Mesenchymal stem cell (in vitro differentiated cells and primary cell): ENCODE measurements around the gene PLG.

Experiments
- DNase-seq: peaks from one replicate; pipeline ENCODE4 v3.0.0-alpha.2; 2013
- H2AFZ ChIP-seq: one replicate; pipeline ENCODE4 v1.6.1; 2013; ENCODE audit warnings: low read depth, mild to moderate bottlenecking, control low read depth, inconsistent platforms, low read length, moderate library complexity
- H2AK5ac ChIP-seq: 2 replicates; pipeline ENCODE4 v1.6.1; 2013; ENCODE audit warnings: low read length, moderate library complexity, mild to moderate bottlenecking, inconsistent platforms; ENCODE audit not compliant: severe bottlenecking
- H2BK120ac ChIP-seq: one replicate; pipeline ENCODE4 v1.6.1; 2013; ENCODE audit warnings: low read depth, mild to moderate bottlenecking, inconsistent platforms, low read length, moderate library complexity
- H2BK12ac ChIP-seq, 2 experiments: one replicate each; pipeline ENCODE4 v1.6.1; 2013; ENCODE audit warnings: inconsistent platforms in 2 of 2, low read length in 2 of 2, mild to moderate bottlenecking in 2 of 2, moderate library complexity in 2 of 2, control low read depth in 1 of 2
- H2BK15ac ChIP-seq: one replicate; pipeline ENCODE4 v1.6.1; 2013; ENCODE audit warnings: mild to moderate bottlenecking, low read depth, inconsistent platforms; ENCODE audit not compliant: poor library complexity, severe bottlenecking
- H2BK5ac ChIP-seq: 2 replicates; pipeline ENCODE4 v1.6.1; 2013; ENCODE audit warnings: low read depth, mild to moderate bottlenecking, low read length, control low read depth, inconsistent platforms; ENCODE audit not compliant: poor library complexity, severe bottlenecking
- H3K14ac ChIP-seq, 2 experiments: one replicate each; pipeline ENCODE4 v1.6.1; 2013; ENCODE audit warnings: inconsistent platforms in 2 of 2, low read length in 2 of 2, control low read depth in 1 of 2, mild to moderate bottlenecking in 1 of 2, moderate library complexity in 1 of 2
- H3K18ac ChIP-seq, 2 experiments: one replicate each; pipeline ENCODE4 v1.6.1; 2013; ENCODE audit warnings: inconsistent platforms in 2 of 2, low read length in 2 of 2, control low read depth in 1 of 2, low read depth in 1 of 2, mild to moderate bottlenecking in 1 of 2
- H3K23ac ChIP-seq, 2 experiments: one replicate each; pipeline ENCODE4 v1.6.1; 2013; ENCODE audit warnings: inconsistent platforms in 2 of 2, low read length in 2 of 2, mild to moderate bottlenecking in 2 of 2, moderate library complexity in 2 of 2, control low read depth in 1 of 2
- H3K27ac ChIP-seq: 2 replicates; pipeline ENCODE4 v1.5.1; 2013; ENCODE audit warnings: mild to moderate bottlenecking, moderate library complexity, low read length, control low read depth, inconsistent platforms; ENCODE audit not compliant: poor library complexity, severe bottlenecking
- H3K27me3 ChIP-seq, 2 experiments: 2 replicates each; pipeline versions ENCODE4 v1.6.1 to v1.7.0; 2013; ENCODE audit warnings: low read length in 2 of 2, mild to moderate bottlenecking in 2 of 2, moderate library complexity in 2 of 2, control low read depth in 1 of 2, inconsistent platforms in 1 of 2; ENCODE audit not compliant: control insufficient read depth in 1 of 2, insufficient read depth in 1 of 2
- H3K36me3 ChIP-seq, 2 experiments: 2 replicates each; pipeline versions ENCODE4 v1.6.1 to v1.7.0; 2013; ENCODE audit warnings: low read length in 2 of 2, control low read depth in 1 of 2, inconsistent platforms in 1 of 2, low read depth in 1 of 2, mild to moderate bottlenecking in 1 of 2; ENCODE audit not compliant: insufficient read depth in 2 of 2, control insufficient read depth in 1 of 2
- H3K4ac ChIP-seq, 2 experiments: one replicate each; pipeline ENCODE4 v1.6.1; 2013; ENCODE audit warnings: inconsistent platforms in 2 of 2, low read length in 2 of 2, mild to moderate bottlenecking in 2 of 2, moderate library complexity in 2 of 2, control low read depth in 1 of 2, low read depth in 1 of 2
- H3K4me1 ChIP-seq: 2 replicates; pipeline ENCODE4 v1.6.1; 2013; ENCODE audit warnings: low read depth, low read length, control low read depth; ENCODE audit not compliant: control insufficient read depth, insufficient read depth
- H3K4me2 ChIP-seq: 2 replicates; pipeline ENCODE4 v1.6.1; 2013; ENCODE audit warnings: low read length, mild to moderate bottlenecking, inconsistent platforms; ENCODE audit not compliant: poor library complexity, severe bottlenecking
- H3K4me3 ChIP-seq, 2 experiments: 2 replicates each; pipeline versions ENCODE4 v1.5.1 to v1.7.0; 2013; ENCODE audit warnings: low read length in 2 of 2, mild to moderate bottlenecking in 2 of 2, control low read depth in 1 of 2, low read depth in 1 of 2; ENCODE audit not compliant: insufficient read depth in 1 of 2
- H3K79me1 ChIP-seq: replicated peaks from 2 replicates; pipeline ENCODE4 v1.6.1; 2013; ENCODE audit warnings: mild to moderate bottlenecking, control low read depth, low read length, inconsistent platforms; ENCODE audit not compliant: poor library complexity, severe bottlenecking
- H3K9ac ChIP-seq: 2 replicates; pipeline ENCODE4 v1.7.0; 2013; ENCODE audit warnings: mild to moderate bottlenecking, low read length, moderate library complexity
- H3K9me3 ChIP-seq: 2 replicates; pipeline ENCODE4 v1.7.0; 2013; ENCODE audit warnings: mild to moderate bottlenecking, low read length; ENCODE audit not compliant: control insufficient read depth
- H4K8ac ChIP-seq: one replicate; pipeline ENCODE4 v1.6.1; 2013; ENCODE audit warnings: inconsistent platforms, mild to moderate bottlenecking, low read length, moderate library complexity
- H4K91ac ChIP-seq: one replicate; pipeline ENCODE4 v1.6.1; 2013; ENCODE audit warnings: mild to moderate bottlenecking, low read length, inconsistent platforms
- WGBS: methylation state at CpG from one replicate; pipeline ENCODE4 v1.1.7; 2013; ENCODE audit warnings: mixed read lengths; 5-methylcytosine and 5-hydroxymethylcytosine counted together

PLG gene

DNA sequence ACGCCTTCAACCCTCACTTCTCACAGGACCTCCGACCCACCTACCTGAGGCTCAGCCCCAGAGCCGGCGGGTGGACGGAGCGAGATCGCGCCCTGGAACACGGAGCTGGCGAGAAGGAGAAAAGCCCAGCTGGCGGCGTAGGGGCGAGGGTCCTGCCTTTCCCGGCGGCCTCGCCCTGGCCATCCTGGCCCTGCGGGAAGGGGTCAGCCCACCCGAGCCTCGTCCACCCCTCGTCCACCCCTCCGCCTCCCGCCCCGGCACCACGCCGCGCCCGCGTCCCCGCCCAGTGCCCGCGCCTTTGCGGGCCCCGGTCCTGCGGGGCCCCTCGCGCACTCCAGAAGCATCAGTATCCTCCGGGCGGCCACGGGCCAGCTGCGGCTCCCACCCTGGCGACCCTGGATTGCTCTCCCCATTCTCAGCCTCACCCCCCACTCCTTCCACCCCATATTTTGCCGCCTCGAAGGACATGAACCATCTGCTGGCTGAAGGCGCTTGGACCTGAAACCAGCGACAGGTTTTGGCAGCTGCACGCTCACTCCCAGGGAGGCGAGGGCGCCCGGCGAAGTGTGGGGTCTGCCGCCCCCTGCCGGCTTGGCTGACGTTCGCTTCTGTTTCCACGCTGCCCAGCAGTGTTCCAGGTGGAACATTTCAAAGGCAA, 65.1 kb downstream of the PLG start:
- H3K36me3 ChIP-seq, result no peaks in the 10 kb centered on the region
- WGBS, result under 1% methylated on average over 49 of the region's 55 CpGs
- no peak overlapping the region for H3K4ac ChIP-seq
- H2BK5ac ChIP-seq, result no peak overlapping the region
- no peak overlapping the region for H2BK12ac ChIP-seq
- no peak overlapping the region for H2BK15ac ChIP-seq
- H3K9ac ChIP-seq, result no peak overlapping the region
- H3K23ac ChIP-seq, result no peak overlapping the region
- DNase-seq, result peak; percentile 6
- peaks cover 7% of the 10 kb centered on the region for H3K4me1 ChIP-seq
- peak overlapping the region; percentile 47 to 73 for H3K4me3 ChIP-seq
- H3K4me2 ChIP-seq, result peak overlapping the region; percentile 67
- no peak overlapping the region for H4K8ac ChIP-seq
- no peak overlapping the region for H3K14ac ChIP-seq
- peaks cover 15 to 17% of the 10 kb centered on the region in 2 experiments for H3K27me3 ChIP-seq
- H2AK5ac ChIP-seq, result no peak overlapping the region
- H4K91ac ChIP-seq, result no peak overlapping the region
- H3K18ac ChIP-seq, result no peak overlapping the region
- H3K9me3 ChIP-seq, result peaks cover 8% of the 10 kb centered on the region
- no peaks in the 10 kb centered on the region for H3K79me1 ChIP-seq
- no peak overlapping the region for H3K27ac ChIP-seq
- H2AFZ ChIP-seq, result peak overlapping the region; percentile 67
- H2BK120ac ChIP-seq, result no peak overlapping the region

DNA sequence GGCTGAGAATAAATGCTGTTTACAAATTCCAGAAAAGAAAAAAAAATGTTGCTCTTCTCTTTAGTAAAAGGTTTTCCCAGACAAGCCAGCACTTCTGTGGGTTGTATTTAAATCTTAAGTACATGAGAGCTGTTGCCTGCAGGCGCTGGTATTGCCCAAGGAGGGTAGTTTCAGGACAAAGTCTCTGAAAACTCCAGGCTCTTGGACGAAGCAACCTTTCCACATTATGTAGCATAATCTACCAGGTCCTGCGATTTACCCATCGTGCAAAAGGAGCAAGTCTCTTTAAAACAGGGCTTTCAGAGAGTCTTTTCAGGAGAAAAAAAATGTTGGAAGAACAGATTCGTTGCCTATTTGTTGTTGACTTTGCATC, 65.6 kb downstream of the PLG start:
- Histone ChIP-seq H3K27me3 (peaks cover 15 to 17% of the 10 kb centered on the region in 2 experiments), H3K4me2 (peak overlapping the region; percentile 67), H3K79me1 (no peaks in the 10 kb centered on the region), H3K4me1 (peaks cover 7% of the 10 kb centered on the region), H3K18ac (no peak overlapping the region), H3K27ac (no peak overlapping the region), H2BK12ac (no peak overlapping the region), H4K8ac (no peak overlapping the region), H3K4me3 (peak overlapping the region in 1 of 2 experiments; percentile 73), H2BK5ac (no peak overlapping the region), H2AK5ac (no peak overlapping the region), H3K23ac (no peak overlapping the region), H3K4ac (no peak overlapping the region), H2BK15ac (no peak overlapping the region), H3K9me3 (peaks cover 3% of the 10 kb centered on the region), H3K9ac (no peak overlapping the region), H2BK120ac (no peak overlapping the region), H4K91ac (no peak overlapping the region), H3K14ac (no peak overlapping the region), H2AFZ (no peak overlapping the region), H3K36me3 (no peaks in the 10 kb centered on the region)
- WGBS, result 40% methylated on average over 5 of the region's 5 CpGs
- DNase-seq, result no peak

DNA sequence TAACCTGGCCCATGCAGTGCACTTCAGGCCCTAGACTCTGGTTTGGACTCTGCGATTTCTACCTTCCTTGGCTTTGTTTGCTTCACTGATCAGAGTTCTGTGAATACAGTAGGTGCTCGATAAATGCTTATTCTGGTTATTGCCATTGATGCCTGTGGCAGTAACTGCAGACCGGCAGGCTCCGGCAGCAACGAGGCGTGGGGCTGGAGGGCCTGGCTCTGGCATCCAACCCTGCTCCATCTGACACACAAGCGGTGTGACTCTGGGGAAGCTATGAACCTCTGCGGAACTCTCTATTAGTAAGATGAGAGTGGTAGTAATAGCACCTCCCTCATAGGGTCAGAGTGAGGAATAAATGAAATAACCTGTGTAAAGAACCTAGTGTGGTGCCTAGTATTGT, 66.1 kb downstream of the PLG start:
- no peak overlapping the region for H3K27ac ChIP-seq
- no peak overlapping the region for H2AFZ ChIP-seq
- no peaks in the 10 kb centered on the region for H3K79me1 ChIP-seq
- no peak overlapping the region for H2BK120ac ChIP-seq
- H3K14ac ChIP-seq, result no peak overlapping the region
- WGBS, result 85% methylated on average over 8 of the region's 8 CpGs
- no peak overlapping the region for H3K4ac ChIP-seq
- no peak for DNase-seq
- H3K23ac ChIP-seq, result no peak overlapping the region
- H3K4me3 ChIP-seq, result no peak overlapping the region
- no peaks in the 10 kb centered on the region for H3K9me3 ChIP-seq
- no peak overlapping the region for H2BK12ac ChIP-seq
- H4K8ac ChIP-seq, result no peak overlapping the region
- H2BK15ac ChIP-seq, result no peak overlapping the region
- H3K9ac ChIP-seq, result no peak overlapping the region
- no peak overlapping the region for H3K4me2 ChIP-seq
- H3K18ac ChIP-seq, result no peak overlapping the region
- H4K91ac ChIP-seq, result no peak overlapping the region
- no peak overlapping the region for H2AK5ac ChIP-seq
- no peaks in the 10 kb centered on the region for H3K36me3 ChIP-seq
- H3K4me1 ChIP-seq, result peaks cover 7% of the 10 kb centered on the region
- no peak overlapping the region for H2BK5ac ChIP-seq
- H3K27me3 ChIP-seq, result peaks cover 15 to 17% of the 10 kb centered on the region in 2 experiments

DNA sequence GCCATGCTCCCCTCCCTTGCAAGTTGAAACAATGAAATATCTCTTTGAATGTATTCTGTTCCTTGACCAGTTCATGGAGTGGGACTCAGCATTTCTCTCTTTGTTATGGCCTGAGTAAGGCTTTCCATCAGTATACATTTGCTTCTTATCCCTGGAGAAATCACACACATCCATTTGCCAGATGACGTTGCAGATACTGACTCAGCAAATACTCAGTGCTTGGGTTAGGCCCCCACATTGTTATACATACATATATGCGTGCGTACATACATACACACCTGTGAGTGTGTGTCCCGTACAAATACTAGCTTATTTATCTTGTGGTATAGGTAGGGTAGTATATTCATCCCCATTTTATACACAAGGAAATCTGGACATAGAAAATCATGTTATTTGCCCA, 72.4 kb downstream of the PLG start:
- no peak overlapping the region for H3K27ac ChIP-seq
- H3K79me1 ChIP-seq, result no peaks in the 10 kb centered on the region
- DNase-seq, result no peak
- no peak overlapping the region for H2BK15ac ChIP-seq
- WGBS, result 33% methylated on average over 1 of the region's 4 CpGs
- no peaks in the 10 kb centered on the region for H3K27me3 ChIP-seq
- no peak overlapping the region for H3K14ac ChIP-seq
- H3K23ac ChIP-seq, result no peak overlapping the region
- H3K4me3 ChIP-seq, result no peak overlapping the region
- no peak overlapping the region for H2BK120ac ChIP-seq
- H2BK12ac ChIP-seq, result no peak overlapping the region
- H2AK5ac ChIP-seq, result no peak overlapping the region
- no peak overlapping the region for H3K4ac ChIP-seq
- no peaks in the 10 kb centered on the region for H3K4me1 ChIP-seq
- H3K4me2 ChIP-seq, result no peak overlapping the region
- no peak overlapping the region for H2AFZ ChIP-seq
- no peak overlapping the region for H4K8ac ChIP-seq
- H2BK5ac ChIP-seq, result no peak overlapping the region
- H4K91ac ChIP-seq, result no peak overlapping the region
- no peaks in the 10 kb centered on the region for H3K9me3 ChIP-seq
- no peak overlapping the region for H3K18ac ChIP-seq
- H3K36me3 ChIP-seq, result no peaks in the 10 kb centered on the region
- no peak overlapping the region for H3K9ac ChIP-seq
